ENCODE measurements around the gene TAF13.

- TF ChIP-seq NFRKB (IDR thresholded peaks at IDR 0.05) (no peak), FOXK2 (IDR thresholded peaks at IDR 0.05) (no peak), SUZ12 (IDR thresholded peaks at IDR 0.05) (no peak)
Measured at GRCh38 chr1:109017134-109017533, 58.7 kb downstream of the TAF13 start.

Data from HEK293T (cell line).